MM.1S (cell line): ENCODE measurements around the gene INPP5D.

ENCODE experiments used
- DNase-seq: peaks from one replicate; pipeline ENCODE4 v3.0.0-alpha.2; 2015
- H2AFZ ChIP-seq: fragments of 300-600 bp; sonication (generic); 2 replicates; pipeline ENCODE4 v1.6.0; 2016; ENCODE audit warnings: antibody characterized with exemption, low read length
- H3F3A ChIP-seq: fragments of 300-600 bp; sonication (generic); 2 replicates; pipeline ENCODE4 v1.6.1; 2016; ENCODE audit warnings: mild to moderate bottlenecking, antibody characterized with exemption, low read length, moderate library complexity, mixed read lengths; ENCODE audit not compliant: insufficient read depth
- H3K27ac ChIP-seq: fragments of 300-600 bp; sonication (generic); 2 replicates; pipeline ENCODE4 v1.5.1; 2016; ENCODE audit warnings: mild to moderate bottlenecking, low read length
- H3K27me3 ChIP-seq: fragments of 300-600 bp; sonication (generic); replicated peaks from 2 replicates; pipeline ENCODE4 v1.6.0; 2016; ENCODE audit warnings: low read length; ENCODE audit not compliant: insufficient read depth
- H3K36me3 ChIP-seq: fragments of 300-600 bp; sonication (generic); replicated peaks from 2 replicates; pipeline ENCODE4 v1.6.1; 2016; ENCODE audit warnings: mild to moderate bottlenecking, low read length, mixed read lengths; ENCODE audit not compliant: insufficient read depth
- H3K4me1 ChIP-seq: fragments of 300-600 bp; sonication (generic); 2 replicates; pipeline ENCODE4 v1.6.1; 2016; ENCODE audit warnings: low read length, mixed read lengths
- H3K4me2 ChIP-seq: fragments of 300-600 bp; sonication (generic); 2 replicates; pipeline ENCODE4 v1.6.0; 2016; ENCODE audit warnings: low read depth, low read length
- H3K4me3 ChIP-seq: fragments of 300-600 bp; sonication (generic); 2 replicates; pipeline ENCODE4 v1.5.1; 2016; ENCODE audit warnings: low read length, mixed read lengths
- H3K79me2 ChIP-seq: fragments of 300-600 bp; sonication (generic); 2 replicates; pipeline ENCODE4 v1.6.1; 2016; ENCODE audit warnings: mixed run types, low read length, mixed read lengths
- H3K9ac ChIP-seq: fragments of 300-600 bp; sonication (generic); 2 replicates; pipeline ENCODE4 v1.6.1; 2016; ENCODE audit warnings: low read length, mixed read lengths
- H3K9me2 ChIP-seq: fragments of 300-600 bp; sonication (generic); replicated peaks from 2 replicates; pipeline ENCODE4 v1.6.1; 2016; ENCODE audit warnings: mild to moderate bottlenecking, low read length, mixed read lengths; ENCODE audit not compliant: insufficient read depth
- H3K9me3 ChIP-seq: fragments of 300-600 bp; sonication (generic); replicated peaks from 2 replicates; pipeline ENCODE4 v1.6.1; 2016; ENCODE audit warnings: mild to moderate bottlenecking, low read length, mixed read lengths; ENCODE audit not compliant: insufficient read depth
- H4K20me1 ChIP-seq: fragments of 300-600 bp; sonication (generic); 2 replicates; pipeline ENCODE4 v1.6.1; 2016; ENCODE audit warnings: mild to moderate bottlenecking, low read length, moderate library complexity, mixed read lengths; ENCODE audit not compliant: insufficient read depth
- CTCF ChIP-seq: fragments of 300-600 bp; sonication (generic); IDR thresholded peaks from 2 replicates; pipeline ENCODE4 v1.5.1; 2016; ENCODE audit warnings: antibody characterized with exemption, low read length, mixed read lengths
- EZH2 ChIP-seq: fragments of 300-600 bp; sonication (generic); optimal IDR thresholded peaks from 2 replicates; pipeline ENCODE3; 2017; ENCODE audit warnings: low read depth, mild to moderate bottlenecking, antibody characterized with exemption, low read length, mixed read lengths
- EZH2phosphoT487 ChIP-seq: fragments of 300-600 bp; sonication (generic); IDR thresholded peaks from 2 replicates; pipeline ENCODE4 v1.6.1; 2018; ENCODE audit warnings: antibody characterized with exemption, low read length

The INPP5D gene

GRCh38 chr2:233142355-233142897, 82.3 kb downstream of the INPP5D start:
- no peak overlapping the region for H3K9ac ChIP-seq
- H3K9me2 ChIP-seq, result no peaks in the 10 kb centered on the region

DNA sequence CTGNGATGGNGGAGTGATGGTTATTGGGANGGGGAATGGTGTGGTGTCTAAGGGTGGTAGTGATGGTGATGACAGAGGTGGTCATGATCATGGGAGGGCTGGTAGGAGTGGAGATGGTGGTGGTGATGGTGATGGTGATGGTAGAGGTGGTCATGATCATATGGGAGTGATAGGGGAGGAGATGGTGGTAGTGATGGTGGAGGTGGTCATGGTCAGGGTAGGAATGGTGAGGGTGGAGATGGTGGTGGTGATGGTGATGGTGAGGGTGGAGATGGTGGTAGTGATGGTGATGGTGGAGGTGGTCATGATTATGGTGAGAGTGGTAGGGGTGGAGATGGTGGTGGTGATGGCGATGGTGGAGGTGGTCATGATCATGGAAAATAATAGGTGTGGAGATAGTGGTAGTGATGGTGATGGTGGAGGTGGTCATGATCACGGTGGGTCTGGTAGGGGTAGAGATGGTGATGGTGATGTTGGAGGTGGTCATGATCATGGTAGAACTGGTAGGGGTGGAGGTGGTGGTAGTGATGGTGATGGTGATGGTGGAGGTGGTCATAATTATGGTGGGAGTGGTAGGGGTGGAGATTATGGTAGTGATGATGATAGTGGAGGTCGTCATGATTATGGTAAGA, 83.7 kb downstream of the INPP5D start:
- H3K36me3 ChIP-seq, result no peaks in the 10 kb centered on the region
- no peaks in the 10 kb centered on the region for H4K20me1 ChIP-seq
- H3K4me3 ChIP-seq, result no peak overlapping the region
- H3K27me3 ChIP-seq, result no peaks in the 10 kb centered on the region
- peaks cover 10% of the 10 kb centered on the region; the same call in 1 of the 2 replicates for H3F3A ChIP-seq
- H3K9me2 ChIP-seq, result no peaks in the 10 kb centered on the region
- H3K4me2 ChIP-seq, result no peak overlapping the region
- no peaks in the 10 kb centered on the region for H3K9me3 ChIP-seq
- H3K27ac ChIP-seq, result no peak overlapping the region
- H3K79me2 ChIP-seq, result no peaks in the 10 kb centered on the region; the same call in 1 of the 2 replicates
- no peak overlapping the region for H3K9ac ChIP-seq
- no peak for DNase-seq
- H2AFZ ChIP-seq, result no peak overlapping the region
- H3K4me1 ChIP-seq, result peaks cover 16% of the 10 kb centered on the region
- no peak for TF ChIP-seq CTCF
- no peak for TF ChIP-seq EZH2
- TF ChIP-seq EZH2phosphoT487, result no peak

More at GRCh38 chr2:233142355-233142897, 82.3 kb downstream of the INPP5D start:
- DNase-seq, result peak; percentile 67
- Histone ChIP-seq H4K20me1 (no peaks in the 10 kb centered on the region), H2AFZ (no peak overlapping the region), H3K27me3 (no peaks in the 10 kb centered on the region), H3K4me1 (peaks cover 16% of the 10 kb centered on the region), H3K27ac (peak overlapping the region; percentile 38; the same call in 1 of the 2 replicates), H3K9me3 (no peaks in the 10 kb centered on the region), H3K4me3 (no peak overlapping the region), H3F3A (peaks cover 10% of the 10 kb centered on the region; the same call in 1 of the 2 replicates), H3K4me2 (peak overlapping the region; percentile 50; the same call in 1 of the 2 replicates), H3K79me2 (no peaks in the 10 kb centered on the region; the same call in 1 of the 2 replicates), H3K36me3 (no peaks in the 10 kb centered on the region)
- TF ChIP-seq EZH2, result no peak

DNA sequence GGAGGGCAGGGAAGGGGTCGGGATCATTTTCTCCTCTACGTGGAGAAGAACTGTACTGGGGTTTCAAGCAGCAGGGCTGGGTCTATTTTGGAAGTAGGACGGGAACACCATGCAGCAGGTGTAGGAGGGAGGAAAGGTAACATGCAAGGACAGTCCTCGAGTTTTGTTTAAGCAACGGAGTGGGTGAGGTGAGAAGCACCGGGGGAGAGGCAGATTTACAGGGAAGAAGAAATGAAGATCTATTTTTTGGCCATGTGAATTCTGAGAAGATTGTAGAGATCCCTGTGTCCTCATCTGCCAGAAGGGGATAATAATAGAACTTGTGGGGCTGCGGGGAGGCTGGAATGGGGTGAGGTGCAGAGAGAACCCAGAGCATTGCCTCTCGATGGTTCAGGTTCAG, 85.6 kb downstream of the INPP5D start:
- Histone ChIP-seq H2AFZ (no peak overlapping the region), H3K4me1 (peaks cover 16% of the 10 kb centered on the region), H3K9me2 (no peaks in the 10 kb centered on the region), H3K27ac (no peak overlapping the region), H3K9me3 (no peaks in the 10 kb centered on the region), H3F3A (peaks cover 10% of the 10 kb centered on the region; the same call in 1 of the 2 replicates), H3K4me3 (no peak overlapping the region), H3K9ac (no peak overlapping the region), H3K4me2 (no peak overlapping the region), H4K20me1 (no peaks in the 10 kb centered on the region), H3K79me2 (no peaks in the 10 kb centered on the region; the same call in 1 of the 2 replicates), H3K27me3 (no peaks in the 10 kb centered on the region), H3K36me3 (no peaks in the 10 kb centered on the region)
- no peak for DNase-seq
- TF ChIP-seq EZH2phosphoT487, result no peak
- no peak for TF ChIP-seq EZH2
- TF ChIP-seq CTCF, result no peak

GRCh38 chr2:233146194-233146593, 86.1 kb downstream of the INPP5D start:
- no peaks in the 10 kb centered on the region for H3K9me2 ChIP-seq
- peaks cover 16% of the 10 kb centered on the region for H3K4me1 ChIP-seq
- H3K27me3 ChIP-seq, result no peaks in the 10 kb centered on the region
- no peak for DNase-seq
- H2AFZ ChIP-seq, result no peak overlapping the region
- H3K27ac ChIP-seq, result no peak overlapping the region
- H4K20me1 ChIP-seq, result no peaks in the 10 kb centered on the region
- peaks cover 10% of the 10 kb centered on the region; the same call in 1 of the 2 replicates for H3F3A ChIP-seq
- no peak overlapping the region for H3K4me2 ChIP-seq
- TF ChIP-seq EZH2phosphoT487 (no peak), CTCF (no peak), EZH2 (no peak)
- no peak overlapping the region for H3K9ac ChIP-seq
- H3K4me3 ChIP-seq, result no peak overlapping the region
- no peaks in the 10 kb centered on the region for H3K36me3 ChIP-seq
- no peaks in the 10 kb centered on the region for H3K9me3 ChIP-seq
- H3K79me2 ChIP-seq, result no peaks in the 10 kb centered on the region; the same call in 1 of the 2 replicates
